ENCODE data around the gene SUSD1. TPM values are rescaled to one million over a fixed set of nuclear protein-coding genes. Genes with fewer than 3 reads are reported as not detected.

The SUSD1 gene
- total RNA-seq, 4 donors from 2014 or later = 2.6 to 6.2 (median 3.4) TPM

- intact Hi-C loops (cut with DNase I; ENCODE audit: low total_unique reads) = no loop called here
- WGBS, 2 donors = 98 to 100% methylated on average over 1 of the region's 1 CpG
- H3K4me3 ChIP-seq (ENCODE audit: low read depth, poor library complexity, severe bottlenecking) = no peak overlapping the region
- DNase-seq (ENCODE audit: low spot score in 2 of 2) = no peak
- TF ChIP-seq, protein P1, sequence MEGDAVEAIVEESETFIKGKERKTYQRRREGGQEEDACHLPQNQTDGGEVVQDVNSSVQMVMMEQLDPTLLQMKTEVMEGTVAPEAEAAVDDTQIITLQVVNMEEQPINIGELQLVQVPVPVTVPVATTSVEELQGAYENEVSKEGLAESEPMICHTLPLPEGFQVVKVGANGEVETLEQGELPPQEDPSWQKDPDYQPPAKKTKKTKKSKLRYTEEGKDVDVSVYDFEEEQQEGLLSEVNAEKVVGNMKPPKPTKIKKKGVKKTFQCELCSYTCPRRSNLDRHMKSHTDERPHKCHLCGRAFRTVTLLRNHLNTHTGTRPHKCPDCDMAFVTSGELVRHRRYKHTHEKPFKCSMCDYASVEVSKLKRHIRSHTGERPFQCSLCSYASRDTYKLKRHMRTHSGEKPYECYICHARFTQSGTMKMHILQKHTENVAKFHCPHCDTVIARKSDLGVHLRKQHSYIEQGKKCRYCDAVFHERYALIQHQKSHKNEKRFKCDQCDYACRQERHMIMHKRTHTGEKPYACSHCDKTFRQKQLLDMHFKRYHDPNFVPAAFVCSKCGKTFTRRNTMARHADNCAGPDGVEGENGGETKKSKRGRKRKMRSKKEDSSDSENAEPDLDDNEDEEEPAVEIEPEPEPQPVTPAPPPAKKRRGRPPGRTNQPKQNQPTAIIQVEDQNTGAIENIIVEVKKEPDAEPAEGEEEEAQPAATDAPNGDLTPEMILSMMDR (IDR thresholded peaks at IDR 0.05) = no peak
- no peak for TF ChIP-seq POLR2A (IDR thresholded peaks at IDR 0.05)
These were observed 15.3 kb downstream of the SUSD1 start for GRCh38 chr9:112159781-112160180.

DNA sequence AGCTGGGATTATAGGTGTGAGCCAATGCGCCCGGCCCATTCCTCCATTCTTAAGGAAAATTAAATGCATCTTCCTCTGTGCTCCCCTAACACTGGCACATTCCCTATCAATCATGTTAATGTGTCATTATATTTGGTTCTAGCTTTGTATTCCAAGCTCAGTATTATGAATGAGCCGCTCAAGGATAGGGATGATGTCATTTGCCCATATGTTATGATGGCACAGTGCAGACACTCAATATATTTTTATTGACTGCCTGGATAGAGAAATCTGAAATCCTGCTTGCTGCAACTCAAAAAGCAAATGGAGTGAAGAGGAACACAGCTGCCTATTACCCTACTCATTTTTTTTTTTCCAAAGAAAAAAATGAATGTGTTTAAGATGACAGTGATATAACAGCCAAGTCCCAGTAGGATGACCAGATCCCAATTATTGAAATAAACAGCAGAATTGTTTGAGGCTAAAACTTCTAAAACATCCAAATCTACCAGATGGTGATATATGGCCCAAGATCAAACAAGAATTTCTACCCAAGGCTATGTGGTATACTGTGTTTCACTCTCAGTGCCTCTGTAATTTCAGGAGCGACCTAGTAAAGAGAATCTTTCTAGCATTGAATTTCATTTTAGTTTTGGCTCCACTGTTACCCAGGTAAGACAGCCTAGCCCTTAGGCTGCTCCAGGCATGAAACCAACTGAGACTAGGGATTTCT is 16.3 kb downstream of the SUSD1 start:
- TF ChIP-seq, protein P1 (IDR thresholded peaks at IDR 0.05) = no peak
- no peak for TF ChIP-seq POLR2A (IDR thresholded peaks at IDR 0.05)
- intact Hi-C loops (cut with DNase I; ENCODE audit: low total_unique reads) = no loop called here
- DNase-seq (ENCODE audit: low spot score in 2 of 2) = no peak
- 70 to 74% methylated on average over 4 of the region's 4 CpGs for WGBS, 2 donors
- no peak overlapping the region for H3K4me3 ChIP-seq (ENCODE audit: low read depth, poor library complexity, severe bottlenecking)

DNA sequence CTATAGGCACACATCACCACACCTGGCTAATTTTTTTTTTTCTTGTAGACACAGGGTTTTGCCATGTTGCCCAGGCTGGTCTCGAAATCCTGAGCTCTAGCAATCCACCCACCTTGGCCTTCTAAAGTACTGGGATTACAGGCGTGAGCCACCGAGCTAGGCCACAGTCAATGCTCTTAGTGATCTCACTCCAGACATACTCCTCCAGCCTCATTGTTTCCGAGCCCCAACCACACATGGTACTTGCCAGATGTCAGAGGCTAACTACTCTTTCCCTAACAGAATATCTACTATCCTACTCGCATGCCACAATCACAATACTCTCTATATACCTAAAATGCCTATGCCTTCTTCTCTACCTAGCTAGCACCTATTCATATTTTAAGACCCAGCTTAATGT is 17.1 kb downstream of the SUSD1 start:
- DNase-seq (ENCODE audit: low spot score in 2 of 2) = no peak
- H3K4me3 ChIP-seq (ENCODE audit: low read depth, poor library complexity, severe bottlenecking) = no peak overlapping the region
- intact Hi-C loops (cut with DNase I; ENCODE audit: low total_unique reads) = no loop called here
- TF ChIP-seq, protein P1 (IDR thresholded peaks at IDR 0.05) = no peak
- TF ChIP-seq POLR2A (IDR thresholded peaks at IDR 0.05) = no peak
- WGBS, 2 donors = 84 to 87% methylated on average over 5 of the region's 5 CpGs

GRCh38 chr9:112157087-112157486 is 18.0 kb downstream of the SUSD1 start:
- no peak overlapping the region for H3K4me3 ChIP-seq (ENCODE audit: low read depth, poor library complexity, severe bottlenecking)
- TF ChIP-seq POLR2A (IDR thresholded peaks at IDR 0.05) = no peak
- TF ChIP-seq, protein P1 (IDR thresholded peaks at IDR 0.05) = no peak
- DNase-seq (ENCODE audit: low spot score in 2 of 2) = no peak
- whole genome bisulfite sequencing, 2 donors = 58 to 60% methylated on average over 1 of the region's 1 CpG
- intact Hi-C loops (cut with DNase I; ENCODE audit: low total_unique reads) = no loop called here

GRCh38 chr9:112149211-112149610 is 25.9 kb downstream of the SUSD1 start:
- no peak for DNase-seq (ENCODE audit: low spot score in 2 of 2)
- intact Hi-C loops (cut with DNase I; ENCODE audit: low total_unique reads) = no loop called here
- no peak overlapping the region for H3K4me3 ChIP-seq (ENCODE audit: low read depth, poor library complexity, severe bottlenecking)
- TF ChIP-seq, protein P1 (IDR thresholded peaks at IDR 0.05) = no peak
- no peak for TF ChIP-seq POLR2A (IDR thresholded peaks at IDR 0.05)
- WGBS, 2 donors = 93% methylated on average over 10 of the region's 10 CpGs

- 93 to 100% methylated on average over 1 of the region's 1 CpG for WGBS, 2 donors
- no peak for DNase-seq (ENCODE audit: low spot score in 2 of 2)
- TF ChIP-seq POLR2A (IDR thresholded peaks at IDR 0.05) = no peak
- TF ChIP-seq, protein P1 (IDR thresholded peaks at IDR 0.05) = no peak
- no peak overlapping the region for H3K4me3 ChIP-seq (ENCODE audit: low read depth, poor library complexity, severe bottlenecking)
- intact Hi-C loops (cut with DNase I; ENCODE audit: low total_unique reads) = no loop called here
These were observed 29.2 kb downstream of the SUSD1 start for GRCh38 chr9:112145886-112146285.

Measured in lower leg skin (tissue), 4 donors.